Measurements from ENCODE around the gene MLLT3. TPM values are rescaled to one million over a fixed set of nuclear protein-coding genes. Genes with fewer than 3 reads are reported as not detected.

Gene MLLT3
- 10.0 and 10.8 TPM in 2 replicates for total RNA-seq

GRCh38 chr9:20622330-20623020 lies at the start of gene MLLT3:
Gene MLLT3 (minus strand): TSS chr9:20622499.

Other genes starting within 250 kb of the MLLT3 start
- gene FOCAD, start 61.8 kb upstream of the MLLT3 start, total RNA-seq, result 38.5 and 44.9 TPM in 2 replicates